Naive thymus-derived CD4-positive, alpha-beta T cell (primary cell): ENCODE results near the gene P3H3. TPM values are rescaled to one million over a fixed set of nuclear protein-coding genes. Genes with fewer than 3 reads are reported as not detected.
"Not testable (repeated sequence)": the region's sequence is repeated elsewhere in the genome, so short reads cannot be mapped to it uniquely, and the experiment has no call there.

Experiments
- ATAC-seq: fragments of 150-1000 bp; cut with Tn5 transposase; 2 replicates; pipeline ENCODE4 v1.10.0; 2021; ENCODE audit warnings: mild to moderate bottlenecking, moderate library complexity
- CTCF ChIA-PET: fragments of 350-600 bp; sonication (Branson Sonifier 250); formaldehyde crosslinking; loops from one replicate; lab custom pipeline; 2021; ENCODE audit warnings: antibody characterized with exemption; lab: Charles Lee
- POLR2A ChIA-PET: fragments of 350-600 bp; sonication (Branson Sonifier 250); formaldehyde crosslinking; loops from one replicate; lab custom pipeline; 2021; ENCODE audit warnings: antibody characterized with exemption, inconsistent platforms; lab: Charles Lee
- DNase-seq, 9 donors: peaks; one replicate each; pipeline versions ENCODE4 v3.0.0 to v3.0.0-alpha.2; 2020 to 2022; ENCODE audit warnings: mixed read lengths in 1 of 9
- H3K27ac ChIP-seq: one replicate; pipeline ENCODE4 v1.7.0; 2013; ENCODE audit warnings: mild to moderate bottlenecking, low read depth, low read length, moderate library complexity
- H3K27me3 ChIP-seq, 2 donors: one replicate each; pipeline ENCODE4 v1.7.0; 2013; ENCODE audit warnings: low read length in 2 of 2, mild to moderate bottlenecking in 2 of 2, moderate library complexity in 2 of 2; ENCODE audit not compliant: control insufficient read depth in 2 of 2, insufficient read depth in 2 of 2
- H3K36me3 ChIP-seq, 3 experiments: 1 replicate in 2 of 3; 2 replicates in 1 of 3; pipeline ENCODE4 v1.7.0; 2013; ENCODE audit warnings: low read length in 3 of 3, mild to moderate bottlenecking in 3 of 3, moderate library complexity in 1 of 3; ENCODE audit not compliant: insufficient read depth in 3 of 3, control insufficient read depth in 2 of 3
- H3K4me1 ChIP-seq, 2 donors: one replicate each; pipeline ENCODE4 v1.7.0; 2013; ENCODE audit warnings: low read length in 2 of 2, mild to moderate bottlenecking in 2 of 2, moderate library complexity in 1 of 2; ENCODE audit not compliant: control insufficient read depth in 2 of 2, insufficient read depth in 2 of 2
- H3K4me3 ChIP-seq: 2 replicates; pipeline ENCODE4 v1.7.0; 2013; ENCODE audit warnings: mild to moderate bottlenecking, low read length
- H3K9me3 ChIP-seq, 3 experiments: 1 replicate in 2 of 3; 2 replicates in 1 of 3; pipeline ENCODE4 v1.7.0; 2013; ENCODE audit warnings: low read length in 3 of 3; ENCODE audit not compliant: control insufficient read depth in 2 of 3
- H3K27ac Mint-ChIP-seq, 9 donors: one replicate each; pipeline ENCODE4 v1.8.0; 2020 to 2022; ENCODE audit warnings: mixed read lengths in 9 of 9, mild to moderate bottlenecking in 8 of 9, moderate library complexity in 5 of 9, inconsistent platforms in 2 of 9
- H3K27me3 Mint-ChIP-seq, 5 donors: one replicate each; pipeline ENCODE4 v1.8.0; 2021 to 2022; ENCODE audit warnings: mixed read lengths in 5 of 5, mild to moderate bottlenecking in 1 of 5
- H3K36me3 Mint-ChIP-seq, 5 donors: one replicate each; pipeline ENCODE4 v1.8.0; 2020 to 2022; ENCODE audit warnings: mixed read lengths in 5 of 5, mild to moderate bottlenecking in 3 of 5, inconsistent platforms in 1 of 5
- H3K4me1 Mint-ChIP-seq, 7 donors: one replicate each; pipeline ENCODE4 v1.8.0; 2020 to 2022; ENCODE audit warnings: mixed read lengths in 7 of 7, mild to moderate bottlenecking in 3 of 7, inconsistent platforms in 1 of 7
- H3K4me3 Mint-ChIP-seq, 10 donors: one replicate each; pipeline ENCODE4 v1.8.0; 2020 to 2022; ENCODE audit warnings: mild to moderate bottlenecking in 10 of 10, mixed read lengths in 10 of 10, moderate library complexity in 6 of 10, inconsistent platforms in 2 of 10
- H3K9me3 Mint-ChIP-seq, 11 donors: one replicate each; pipeline ENCODE4 v1.8.0; 2020 to 2022; ENCODE audit warnings: mixed read lengths in 11 of 11, mild to moderate bottlenecking in 4 of 11, inconsistent platforms in 1 of 11, moderate library complexity in 1 of 11
- intact Hi-C, 2 donors: fragments of 100-400 bp; cut with micrococcal nuclease; formaldehyde crosslinking; loops; one replicate each; pipeline ENCODE4 v1.15.1; 2023
- polyA plus RNA-seq, 2 donors: library from polyadenylated mRNA; unstranded; fragments of 300-500 nt; fragmentation: Illumina TruSeq; gene quantifications; one replicate each; pipeline ENCODE4 v1.2.3, GENCODE V29; 2021
- total RNA-seq, 6 experiments: library from RNA in 5 of 6; stranded (reverse) in 5 of 6; gene quantifications; 1 replicate in 5 of 6; 2 replicates in 1 of 6; pipeline ENCODE4 v1.2.3 and lab custom pipeline; 2021 to 2026

The P3H3 gene
- total and polyA plus RNA-seq, 7 experiments from 2014 or later: 1.5 to 18.2 (median 4.1) TPM

- peaks cover 18 to 55% (median 33%) of the 10 kb centered on the region in 5 donors for H3K36me3 Mint-ChIP-seq
- H3K9me3 Mint-ChIP-seq: no peaks in the 10 kb centered on the region
- Histone ChIP-seq H3K9me3 (no peaks in the 10 kb centered on the region), H3K4me3 (no peak overlapping the region), H3K36me3 (peaks cover 34 to 91% (median 50%) of the 10 kb centered on the region in 3 experiments), H3K27ac (no peak overlapping the region), H3K27me3 (no peaks in the 10 kb centered on the region), H3K4me1 (no peaks in the 10 kb centered on the region)
- H3K27me3 Mint-ChIP-seq: no peaks in the 10 kb centered on the region
- H3K27ac Mint-ChIP-seq: peak overlapping the region in 1 of 9 donors; percentile 30
- ChIA-PET POLR2A (interaction anchor here (0.6 to 1.2 kb wide), 4 partner anchors 8 to 74 kb away, joined by 3 to 5 read pairs (median 4); partner anchors contain the start of gene SPSB2), CTCF (interaction anchor here (1.2 to 2.7 kb wide), 3 partner anchors 8 to 17 kb away, joined by 3 to 14 read pairs (median 3); no protein-coding TSS in a partner anchor)
- H3K4me3 Mint-ChIP-seq: no peak overlapping the region
- peaks cover 3 to 10% (median 5%) of the 10 kb centered on the region in 7 donors for H3K4me1 Mint-ChIP-seq
- intact Hi-C loops: no loop called here
- DNase-seq: no peak
- ATAC-seq: no peak
Observed at GRCh38 chr12:6860942-6861341, 32.7 kb downstream of the P3H3 start.

GRCh38 chr12:6861391-6861790, 33.2 kb downstream of the P3H3 start:
- no peak for ATAC-seq
- intact Hi-C loops: no loop called here
- POLR2A ChIA-PET: interaction anchor here (1.1 to 1.2 kb wide), 3 partner anchors 8 to 11 kb away, joined by 3 to 5 read pairs (median 4); partner anchors contain the start of gene SPSB2
- Mint-ChIP-seq H3K4me1 (peaks cover 3 to 10% (median 5%) of the 10 kb centered on the region in 7 donors), H3K27me3 (no peaks in the 10 kb centered on the region), H3K36me3 (peaks cover 18 to 53% (median 36%) of the 10 kb centered on the region in 5 donors), H3K4me3 (no peak overlapping the region), H3K27ac (peak overlapping the region in 1 of 9 donors; percentile 30), H3K9me3 (no peaks in the 10 kb centered on the region)
- Histone ChIP-seq H3K4me1 (no peaks in the 10 kb centered on the region), H3K36me3 (peaks cover 34 to 87% (median 47%) of the 10 kb centered on the region in 3 experiments), H3K27ac (no peak overlapping the region), H3K9me3 (no peaks in the 10 kb centered on the region), H3K27me3 (no peaks in the 10 kb centered on the region), H3K4me3 (no peak overlapping the region)
- DNase-seq: no peak
- CTCF ChIA-PET: interaction anchor here (1.2 to 2.7 kb wide), 3 partner anchors 7 to 17 kb away, joined by 3 to 14 read pairs (median 3); no protein-coding TSS in a partner anchor

GRCh38 chr12:6863033-6863432, 34.8 kb downstream of the P3H3 start:
- Histone ChIP-seq H3K27ac (no peak overlapping the region), H3K9me3 (no peaks in the 10 kb centered on the region), H3K4me1 (peaks cover 4 to 5% of the 10 kb centered on the region in 2 donors), H3K4me3 (no peak overlapping the region), H3K27me3 (no peaks in the 10 kb centered on the region), H3K36me3 (peaks cover 21 to 75% (median 38%) of the 10 kb centered on the region in 3 experiments)
- Mint-ChIP-seq H3K36me3 (peaks cover 10 to 37% (median 30%) of the 10 kb centered on the region in 5 donors), H3K4me3 (no peak overlapping the region), H3K9me3 (no peaks in the 10 kb centered on the region), H3K27me3 (no peaks in the 10 kb centered on the region), H3K4me1 (peaks cover under 1 to 11% (median 4%) of the 10 kb centered on the region in 7 donors), H3K27ac (peak overlapping the region in 2 of 9 donors; percentile 74 to 80)
- intact Hi-C loops: no loop called here
- ATAC-seq (no peak), DNase-seq (no peak)
- ChIA-PET POLR2A (interaction anchor here (6.5 kb wide), 1 partner anchor 10 kb away, joined by 90 read pairs; the partner anchor contains the start of genes CDCA3 and USP5), CTCF (interaction anchor here (0.5 to 1.0 kb wide), 4 partner anchors 9 to 555 kb away, joined by 3 to 5 read pairs (median 4); no protein-coding TSS in a partner anchor)

- Mint-ChIP-seq H3K27ac (peak overlapping the region in 2 of 9 donors; percentile 74 to 80), H3K4me3 (no peak overlapping the region)
- POLR2A ChIA-PET: interaction anchor here (1.7 to 6.5 kb wide), 2 partner anchors 9 to 11 kb away, joined by 4 to 90 read pairs; partner anchors contain the start of genes CDCA3, SPSB2 and USP5
Observed at GRCh38 chr12:6863586-6864321, 35.5 kb downstream of the P3H3 start.

GRCh38 chr12:6865307-6865706, 37.1 kb downstream of the P3H3 start:
- not testable (repeated sequence) for ATAC-seq, H3K9me3 Mint-ChIP-seq, DNase-seq, H3K27me3 ChIP-seq, H3K4me3 ChIP-seq, H3K27ac ChIP-seq, H3K9me3 ChIP-seq, H3K27me3 Mint-ChIP-seq
- POLR2A ChIA-PET: interaction anchor here (1.4 to 6.5 kb wide), 5 partner anchors 8 to 112 kb away, joined by 3 to 90 read pairs (median 4); partner anchors contain the start of genes CDCA3, MLF2, SPSB2 and USP5
- CTCF ChIA-PET: interaction anchor here (0.6 to 2.2 kb wide), 2 partner anchors 13 to 247 kb away, joined by 3 to 8 read pairs; partner anchors contain the start of gene USP5
- H3K4me1 Mint-ChIP-seq: peaks cover 20 to 34% (median 23%) of the 10 kb centered on the region in 7 donors
- peak overlapping the region in 9 of 10 donors; percentile 9 to 91 (median 71) for H3K4me3 Mint-ChIP-seq
- peaks cover 15 to 61% (median 18%) of the 10 kb centered on the region in 3 experiments for H3K36me3 ChIP-seq
- intact Hi-C loops: loop anchor here in 1 of 2 donors (5.0 kb wide), 1 partner anchor 227 kb away; the partner anchor contains the start of gene C1R
- peak overlapping the region in 5 of 9 donors; percentile 38 to 87 (median 70) for H3K27ac Mint-ChIP-seq
- H3K36me3 Mint-ChIP-seq: peaks cover 10 to 55% (median 28%) of the 10 kb centered on the region in 5 donors
- H3K4me1 ChIP-seq: peaks cover 21 to 23% of the 10 kb centered on the region in 2 donors

More at GRCh38 chr12:6863586-6864321, 35.5 kb downstream of the P3H3 start:
- H3K27me3 Mint-ChIP-seq: no peaks in the 10 kb centered on the region
- no peaks in the 10 kb centered on the region for H3K27me3 ChIP-seq
- CTCF ChIA-PET: interaction anchor here (0.6 to 2.2 kb wide), 5 partner anchors 8 to 556 kb away, joined by 3 to 8 read pairs (median 4); partner anchors contain the start of genes SPSB2 and USP5
- H3K9me3 Mint-ChIP-seq: no peaks in the 10 kb centered on the region
- H3K4me3 ChIP-seq: no peak overlapping the region
- no peaks in the 10 kb centered on the region for H3K9me3 ChIP-seq
- no peak overlapping the region for H3K27ac ChIP-seq
- H3K36me3 ChIP-seq: peaks cover 20 to 68% (median 31%) of the 10 kb centered on the region in 3 experiments
- H3K4me1 ChIP-seq: peaks cover 11 to 12% of the 10 kb centered on the region in 2 donors
- peaks cover 10 to 43% (median 28%) of the 10 kb centered on the region in 5 donors for H3K36me3 Mint-ChIP-seq
- DNase-seq (no peak), ATAC-seq (no peak)
- intact Hi-C loops: no loop called here
- peaks cover 8 to 18% (median 10%) of the 10 kb centered on the region in 7 donors for H3K4me1 Mint-ChIP-seq
